HG02678 (cell line): ENCODE results near the gene ACSL3.

Source experiments
- ATAC-seq: cut with Tn5 transposase; IDR thresholded peaks from one replicate; pipeline ENCODE4 v1.9.1; 2021; ENCODE audit warnings: mild to moderate bottlenecking, moderate library complexity; ENCODE audit not compliant: unreplicated experiment

ACSL3 gene

GRCh38 chr2:222939208-222939856 lies 78.5 kb downstream of the ACSL3 start:
- peak; percentile 68 for ATAC-seq

- ATAC-seq = no peak
Observed at GRCh38 chr2:222939979-222940378, 79.1 kb downstream of the ACSL3 start.

- no peak for ATAC-seq
Observed at GRCh38 chr2:222941510-222942032, 80.7 kb downstream of the ACSL3 start.

GRCh38 chr2:222942561-222942960 lies 81.7 kb downstream of the ACSL3 start:
- no peak for ATAC-seq

GRCh38 chr2:222942977-222943376 lies 82.1 kb downstream of the ACSL3 start:
- ATAC-seq = no peak

GRCh38 chr2:222943820-222944219 lies 83.0 kb downstream of the ACSL3 start:
- peak; percentile 81 for ATAC-seq

GRCh38 chr2:222944552-222944951 lies 83.7 kb downstream of the ACSL3 start:
- no peak for ATAC-seq

GRCh38 chr2:222944971-222945740 lies 84.3 kb downstream of the ACSL3 start:
- no peak for ATAC-seq

GRCh38 chr2:222945887-222946286 lies 85.1 kb downstream of the ACSL3 start:
- ATAC-seq = no peak

GRCh38 chr2:222946700-222947287 lies 86.0 kb downstream of the ACSL3 start:
- ATAC-seq = no peak

GRCh38 chr2:222949073-222949472 lies 88.2 kb downstream of the ACSL3 start:
- no peak for ATAC-seq

- no peak for ATAC-seq
Observed at GRCh38 chr2:222949690-222950323, 89.0 kb downstream of the ACSL3 start.

GRCh38 chr2:222950638-222951285 lies 89.9 kb downstream of the ACSL3 start:
- ATAC-seq = no peak

GRCh38 chr2:222952204-222952603 lies 91.4 kb downstream of the ACSL3 start:
- no peak for ATAC-seq

- ATAC-seq = no peak
Observed at GRCh38 chr2:222955008-222955407, 94.2 kb downstream of the ACSL3 start.

- no peak for ATAC-seq
Observed at GRCh38 chr2:222959358-222959757, 98.5 kb downstream of the ACSL3 start.

- ATAC-seq = peak; percentile 79
Observed at GRCh38 chr2:222960126-222960525, 99.3 kb downstream of the ACSL3 start.

- no peak for ATAC-seq
Observed at GRCh38 chr2:222963641-222964040, 102.8 kb downstream of the ACSL3 start.

GRCh38 chr2:222964376-222965031 lies 103.7 kb downstream of the ACSL3 start:
- ATAC-seq = no peak

- ATAC-seq = no peak
Observed at GRCh38 chr2:222965555-222965954, 104.7 kb downstream of the ACSL3 start.
